Measurements from ENCODE around the gene B3GALT6.
"Not testable (repeated sequence)": the region's sequence is repeated elsewhere in the genome, so short reads cannot be mapped to it uniquely, and the experiment has no call there.

B3GALT6 gene

GRCh38 chr1:1232208-1232795 lies at the start of gene B3GALT6:
B3GALT6 (plus strand) TSS chr1:1232237; CDS start chr1:1232279, 42 bp downstream.
- DNase-seq (ENCODE audit: low read depth): peak; percentile 47

GRCh38 chr1:1182491-1183220 lies 49.4 kb upstream of the B3GALT6 start:
- DNase-seq (ENCODE audit: low read depth): no peak

- DNase-seq (ENCODE audit: low read depth): no peak
Measured at GRCh38 chr1:1183221-1183747, 48.8 kb upstream of the B3GALT6 start.

GRCh38 chr1:1183833-1184775 lies 47.9 kb upstream of the B3GALT6 start:
- no peak for DNase-seq (ENCODE audit: low read depth)

GRCh38 chr1:1185101-1185765 lies 46.8 kb upstream of the B3GALT6 start:
- DNase-seq (ENCODE audit: low read depth): no peak

GRCh38 chr1:1187938-1188337 lies 44.1 kb upstream of the B3GALT6 start:
- DNase-seq (ENCODE audit: low read depth): no peak

GRCh38 chr1:1189111-1189510 lies 42.9 kb upstream of the B3GALT6 start:
- no peak for DNase-seq (ENCODE audit: low read depth)

- no peak for DNase-seq (ENCODE audit: low read depth)
Measured at GRCh38 chr1:1191734-1192133, 40.3 kb upstream of the B3GALT6 start.

GRCh38 chr1:1194723-1195122 lies 37.3 kb upstream of the B3GALT6 start:
- DNase-seq (ENCODE audit: low read depth): no peak

- not testable (repeated sequence) for DNase-seq (ENCODE audit: low read depth)
Measured at GRCh38 chr1:1195726-1196125, 36.3 kb upstream of the B3GALT6 start.

- no peak for DNase-seq (ENCODE audit: low read depth)
Measured at GRCh38 chr1:1196431-1197187, 35.4 kb upstream of the B3GALT6 start.

GRCh38 chr1:1197188-1197500 lies 34.9 kb upstream of the B3GALT6 start:
- no peak for DNase-seq (ENCODE audit: low read depth)

GRCh38 chr1:1197551-1198422 lies 34.2 kb upstream of the B3GALT6 start:
- no peak for DNase-seq (ENCODE audit: low read depth)

- no peak for DNase-seq (ENCODE audit: low read depth)
Measured at GRCh38 chr1:1198423-1199140, 33.5 kb upstream of the B3GALT6 start.

GRCh38 chr1:1199141-1199960 lies 32.7 kb upstream of the B3GALT6 start:
- no peak for DNase-seq (ENCODE audit: low read depth)

GRCh38 chr1:1199961-1200875 lies 31.8 kb upstream of the B3GALT6 start:
- no peak for DNase-seq (ENCODE audit: low read depth)
